OCI-LY1 (cell line): ENCODE results near the gene LMBRD1.

Experiments used
- EZH2 ChIP-seq: fragments of 200-600 bp; sonication (generic), shearing (Covaris generic); IDR thresholded peaks from 2 replicates; pipeline ENCODE4 v1.8.0; 2017; ENCODE audit warnings: borderline replicate concordance, mixed run types, mild to moderate bottlenecking, antibody characterized with exemption, low read length, moderate library complexity, mixed read lengths
- TF ChIP-seq, protein P1 (sequence below): fragments of 200-600 bp; sonication (generic), shearing (Covaris generic); IDR thresholded peaks from 2 replicates; pipeline ENCODE4 v1.5.1; 2017; ENCODE audit warnings: mild to moderate bottlenecking, antibody characterized with exemption, low read length, moderate library complexity, mixed read lengths

GRCh38 chr6:69693762-69694161 lies 103.0 kb downstream of the LMBRD1 start:
- TF ChIP-seq, protein P1, sequence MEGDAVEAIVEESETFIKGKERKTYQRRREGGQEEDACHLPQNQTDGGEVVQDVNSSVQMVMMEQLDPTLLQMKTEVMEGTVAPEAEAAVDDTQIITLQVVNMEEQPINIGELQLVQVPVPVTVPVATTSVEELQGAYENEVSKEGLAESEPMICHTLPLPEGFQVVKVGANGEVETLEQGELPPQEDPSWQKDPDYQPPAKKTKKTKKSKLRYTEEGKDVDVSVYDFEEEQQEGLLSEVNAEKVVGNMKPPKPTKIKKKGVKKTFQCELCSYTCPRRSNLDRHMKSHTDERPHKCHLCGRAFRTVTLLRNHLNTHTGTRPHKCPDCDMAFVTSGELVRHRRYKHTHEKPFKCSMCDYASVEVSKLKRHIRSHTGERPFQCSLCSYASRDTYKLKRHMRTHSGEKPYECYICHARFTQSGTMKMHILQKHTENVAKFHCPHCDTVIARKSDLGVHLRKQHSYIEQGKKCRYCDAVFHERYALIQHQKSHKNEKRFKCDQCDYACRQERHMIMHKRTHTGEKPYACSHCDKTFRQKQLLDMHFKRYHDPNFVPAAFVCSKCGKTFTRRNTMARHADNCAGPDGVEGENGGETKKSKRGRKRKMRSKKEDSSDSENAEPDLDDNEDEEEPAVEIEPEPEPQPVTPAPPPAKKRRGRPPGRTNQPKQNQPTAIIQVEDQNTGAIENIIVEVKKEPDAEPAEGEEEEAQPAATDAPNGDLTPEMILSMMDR: no peak
- no peak for TF ChIP-seq EZH2
